SK-N-SH (cell line): Measurements from ENCODE around the gene CARD6. TPM values are rescaled to one million over a fixed set of nuclear protein-coding genes. Genes with fewer than 3 reads are reported as not detected.

ENCODE experiments used
- CTCF ChIA-PET: fragments of 300-600, 350-600 bp; formaldehyde crosslinking; extraction: SDS; loops from one replicate; lab custom pipeline; 2021; lab: Yijun Ruan, JAX
- POLR2A ChIA-PET: fragments of 350-600 bp; sonication (Branson Sonifier 250); formaldehyde crosslinking; extraction: SDS; loops from one replicate; lab custom pipeline; 2020; ENCODE audit warnings: antibody characterized with exemption, inconsistent platforms; lab: Yijun Ruan, JAX
- DNase-seq: peaks from one replicate; pipeline ENCODE4 v3.0.0; 2012
- H2AFZ ChIP-seq: fragments of 200-600 bp; sonication (generic); 2 replicates; pipeline ENCODE4 v1.8.1; 2016; ENCODE audit warnings: antibody characterized with exemption, mild to moderate bottlenecking, low read depth
- H3F3A ChIP-seq: fragments of 200-600 bp; sonication (generic); replicated peaks from 2 replicates; pipeline ENCODE3; 2016; ENCODE audit warnings: antibody characterized with exemption, mild to moderate bottlenecking; ENCODE audit not compliant: insufficient read depth
- H3K27ac ChIP-seq, 2 experiments: fragments of 200-500 bp in 1 of 2; fragments of 200-600 bp in 1 of 2; sonication (Bioruptor generic) in 1 of 2; sonication (generic), shearing (Covaris generic) in 1 of 2; 2 replicates each; pipeline versions ENCODE4 v1.5.1 to v1.6.1; 2014 to 2016; ENCODE audit warnings: low read depth in 2 of 2, inconsistent platforms in 1 of 2, low read length in 1 of 2, mild to moderate bottlenecking in 1 of 2, mixed read lengths in 1 of 2
- H3K27me3 ChIP-seq: fragments of 200-600 bp; sonication (generic), shearing (Covaris generic); 2 replicates; pipeline ENCODE4 v1.6.1; 2016; ENCODE audit warnings: mixed run types; ENCODE audit not compliant: insufficient read depth
- H3K36me3 ChIP-seq, 2 experiments: fragments of 200-500 bp in 1 of 2; fragments of 200-600 bp in 1 of 2; sonication (Bioruptor generic) in 1 of 2; sonication (generic) in 1 of 2; replicated peaks in 1 of 2; 2 replicates each; pipeline versions ENCODE3 to v1.5.1; 2014 to 2016; ENCODE audit warnings: low read length in 1 of 2, mild to moderate bottlenecking in 1 of 2; ENCODE audit not compliant: insufficient read depth in 2 of 2, control insufficient read depth in 1 of 2
- H3K4me1 ChIP-seq, 2 experiments: fragments of 200-500 bp in 1 of 2; fragments of 200-600 bp in 1 of 2; sonication (Bioruptor generic) in 1 of 2; sonication (generic), shearing (Covaris generic) in 1 of 2; 2 replicates each; pipeline versions ENCODE4 v1.5.1 to v1.6.1; 2014 to 2016; ENCODE audit warnings: low read depth in 1 of 2, low read length in 1 of 2, mixed run types in 1 of 2; ENCODE audit not compliant: insufficient read depth in 2 of 2, control insufficient read depth in 1 of 2
- H3K4me2 ChIP-seq: fragments of 200-600 bp; sonication (generic), shearing (Covaris generic); 2 replicates; pipeline ENCODE4 v1.6.1; 2017; ENCODE audit warnings: mixed run types
- H3K4me3 ChIP-seq, 2 experiments: fragments of 200-500 bp in 1 of 2; fragments of 200-600 bp in 1 of 2; sonication (Bioruptor generic) in 1 of 2; sonication (generic), shearing (Covaris generic) in 1 of 2; 2 replicates each; pipeline versions ENCODE4 v1.5.1 to v1.8.1; 2014 to 2016; ENCODE audit warnings: low read depth in 2 of 2, inconsistent platforms in 1 of 2, low read length in 1 of 2, mild to moderate bottlenecking in 1 of 2, mixed read lengths in 1 of 2, moderate library complexity in 1 of 2
- H3K79me2 ChIP-seq: fragments of 200-600 bp; sonication (generic); 2 replicates; pipeline ENCODE4 v1.8.1; 2017; ENCODE audit warnings: mild to moderate bottlenecking; ENCODE audit not compliant: insufficient read depth
- H3K9ac ChIP-seq: fragments of 200-600 bp; sonication (generic); 2 replicates; pipeline ENCODE4 v1.6.1; 2017; ENCODE audit warnings: mixed run types
- H3K9me2 ChIP-seq: fragments of 200-600 bp; sonication (generic); 2 replicates; pipeline ENCODE4 v1.6.1; 2017; ENCODE audit warnings: mixed run types
- H3K9me3 ChIP-seq: fragments of 200-600 bp; sonication (generic); 2 replicates; pipeline ENCODE4 v1.6.1; 2017; ENCODE audit warnings: mixed run types, mild to moderate bottlenecking, moderate library complexity
- H4K20me1 ChIP-seq: fragments of 200-600 bp; sonication (generic); 2 replicates; pipeline ENCODE4 v1.6.1; 2017; ENCODE audit warnings: mild to moderate bottlenecking, mixed run types; ENCODE audit not compliant: insufficient read depth
- JUND ChIP-seq: IDR thresholded peaks from 2 replicates; pipeline ENCODE4 v1.4.0; 2012
- NFIC ChIP-seq: IDR thresholded peaks from 2 replicates; pipeline ENCODE4 v1.4.0; 2012; ENCODE audit warnings: borderline replicate concordance
- RXRA ChIP-seq: IDR thresholded peaks from 2 replicates; pipeline ENCODE4 v1.4.0; 2012; ENCODE audit warnings: low read depth, mild to moderate bottlenecking, borderline replicate concordance
- SMC3 ChIP-seq: IDR thresholded peaks from 2 replicates; pipeline ENCODE4 v1.6.1; 2012; ENCODE audit warnings: low read depth, low read length, improper control_type of control experiment
- WGBS: methylation state at CpG from one replicate; pipeline ENCODE4 v1.1.6; 2017; ENCODE audit warnings: low lambda C conversion rate; 5-methylcytosine and 5-hydroxymethylcytosine counted together
- polyA plus RNA-seq, 3 experiments: library from polyadenylated mRNA; depleted of rRNA; stranded (reverse); fragments of >200 nt; gene quantifications; 2 replicates each; pipeline ENCODE4 v1.2.3, GENCODE V29; 2012
- TF ChIP-seq, protein P1 (sequence below): fragments of 150-350 bp; IDR thresholded peaks from 2 replicates; pipeline ENCODE4 v1.6.1; 2016; ENCODE audit warnings: mild to moderate bottlenecking, low read depth, low read length
- TF ChIP-seq, protein P2 (sequence below): IDR thresholded peaks from 2 replicates; pipeline ENCODE4 v1.6.1; 2012; ENCODE audit warnings: mild to moderate bottlenecking, low read depth, low read length, moderate library complexity
- TF ChIP-seq, protein P3 (sequence below): fragments of 200-600 bp; sonication (generic); IDR thresholded peaks from 2 replicates; pipeline ENCODE4 v1.6.1; 2017; ENCODE audit warnings: antibody characterized with exemption, mild to moderate bottlenecking, moderate library complexity

The CARD6 gene, protein sequence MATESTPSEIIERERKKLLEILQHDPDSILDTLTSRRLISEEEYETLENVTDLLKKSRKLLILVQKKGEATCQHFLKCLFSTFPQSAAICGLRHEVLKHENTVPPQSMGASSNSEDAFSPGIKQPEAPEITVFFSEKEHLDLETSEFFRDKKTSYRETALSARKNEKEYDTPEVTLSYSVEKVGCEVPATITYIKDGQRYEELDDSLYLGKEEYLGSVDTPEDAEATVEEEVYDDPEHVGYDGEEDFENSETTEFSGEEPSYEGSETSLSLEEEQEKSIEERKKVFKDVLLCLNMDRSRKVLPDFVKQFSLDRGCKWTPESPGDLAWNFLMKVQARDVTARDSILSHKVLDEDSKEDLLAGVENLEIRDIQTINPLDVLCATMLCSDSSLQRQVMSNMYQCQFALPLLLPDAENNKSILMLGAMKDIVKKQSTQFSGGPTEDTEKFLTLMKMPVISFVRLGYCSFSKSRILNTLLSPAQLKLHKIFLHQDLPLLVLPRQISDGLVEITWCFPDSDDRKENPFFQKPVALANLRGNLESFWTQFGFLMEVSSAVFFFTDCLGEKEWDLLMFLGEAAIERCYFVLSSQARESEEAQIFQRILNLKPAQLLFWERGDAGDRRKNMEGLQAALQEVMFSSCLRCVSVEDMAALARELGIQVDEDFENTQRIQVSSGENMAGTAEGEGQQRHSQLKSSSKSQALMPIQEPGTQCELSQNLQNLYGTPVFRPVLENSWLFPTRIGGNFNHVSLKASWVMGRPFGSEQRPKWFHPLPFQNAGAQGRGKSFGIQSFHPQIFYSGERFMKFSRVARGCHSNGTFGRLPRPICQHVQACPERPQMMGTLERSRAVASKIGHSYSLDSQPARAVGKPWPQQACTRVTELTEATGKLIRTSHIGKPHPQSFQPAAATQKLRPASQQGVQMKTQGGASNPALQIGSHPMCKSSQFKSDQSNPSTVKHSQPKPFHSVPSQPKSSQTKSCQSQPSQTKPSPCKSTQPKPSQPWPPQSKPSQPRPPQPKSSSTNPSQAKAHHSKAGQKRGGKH
- polyA plus RNA-seq (2012; rRNA removed): 0.03 TPM in 2 replicates
- 0.04 and 0.05 TPM in 2 replicates for polyA plus RNA-seq (2012; cell fraction: cytosol; rRNA removed)
- 0.04 TPM in 2 replicates for polyA plus RNA-seq (2012; cell fraction: nucleus; rRNA removed)

DNA sequence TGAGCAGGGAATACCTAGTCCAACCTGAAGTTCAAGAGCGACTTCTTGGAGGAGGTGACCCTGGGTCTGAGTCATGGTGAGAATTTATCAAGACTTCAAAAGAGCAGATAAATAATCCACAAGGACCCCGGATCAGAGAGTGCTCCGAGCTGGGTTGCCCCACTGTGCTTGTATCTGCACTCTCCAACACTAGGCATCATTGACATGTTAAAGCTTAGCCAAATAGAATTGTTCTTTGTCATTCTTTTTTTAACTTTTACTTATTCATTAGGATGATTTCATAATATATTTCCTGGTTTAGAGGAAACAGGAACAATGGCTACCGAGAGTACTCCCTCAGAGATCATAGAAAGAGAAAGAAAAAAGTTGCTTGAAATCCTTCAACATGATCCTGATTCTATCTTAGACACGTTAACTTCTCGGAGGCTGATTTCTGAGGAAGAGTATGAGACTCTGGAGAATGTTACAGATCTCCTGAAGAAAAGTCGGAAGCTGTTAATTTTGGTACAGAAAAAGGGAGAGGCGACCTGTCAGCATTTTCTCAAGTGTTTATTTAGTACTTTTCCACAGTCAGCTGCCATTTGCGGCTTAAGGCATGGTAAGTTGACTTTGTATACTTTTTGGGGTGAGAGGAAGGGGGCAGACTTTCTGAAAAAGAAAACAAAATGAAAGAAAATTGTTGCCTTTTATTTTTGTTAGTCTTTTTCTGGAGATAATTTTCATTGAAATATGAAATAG, at the start of gene CARD6:
TSS of gene CARD6 (plus strand) at position 300 of the 738 bp plus-strand sequence. CDS start at position 316, 16 bp downstream.
- Histone ChIP-seq H3K4me3 (no peak within 1 kb of the TSS), H3K27me3 (no peaks in the 10 kb centered on the region), H3F3A (peaks cover 3% of the 10 kb centered on the region), H3K9ac (no peak within 1 kb of the TSS), H2AFZ (peak within 1 kb of the TSS; percentile 62), H3K79me2 (no peaks in the 10 kb centered on the region), H3K9me2 (no peaks in the 10 kb centered on the region), H3K9me3 (no peaks in the 10 kb centered on the region), H4K20me1 (no peaks in the 10 kb centered on the region), H3K27ac (no peak within 1 kb of the TSS), H3K4me2 (no peak within 1 kb of the TSS), H3K36me3 (no peaks in the 10 kb centered on the region), H3K4me1 (peaks cover 0 to 2% of the 10 kb centered on the region in 2 experiments; a peak in 2 of 4 replicates)
- TF ChIP-seq RXRA (no peak), NFIC (no peak), SMC3 (no peak), JUND (no peak)
- TF ChIP-seq, protein P1, sequence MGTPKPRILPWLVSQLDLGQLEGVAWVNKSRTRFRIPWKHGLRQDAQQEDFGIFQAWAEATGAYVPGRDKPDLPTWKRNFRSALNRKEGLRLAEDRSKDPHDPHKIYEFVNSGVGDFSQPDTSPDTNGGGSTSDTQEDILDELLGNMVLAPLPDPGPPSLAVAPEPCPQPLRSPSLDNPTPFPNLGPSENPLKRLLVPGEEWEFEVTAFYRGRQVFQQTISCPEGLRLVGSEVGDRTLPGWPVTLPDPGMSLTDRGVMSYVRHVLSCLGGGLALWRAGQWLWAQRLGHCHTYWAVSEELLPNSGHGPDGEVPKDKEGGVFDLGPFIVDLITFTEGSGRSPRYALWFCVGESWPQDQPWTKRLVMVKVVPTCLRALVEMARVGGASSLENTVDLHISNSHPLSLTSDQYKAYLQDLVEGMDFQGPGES: no peak
- TF ChIP-seq, protein P2, sequence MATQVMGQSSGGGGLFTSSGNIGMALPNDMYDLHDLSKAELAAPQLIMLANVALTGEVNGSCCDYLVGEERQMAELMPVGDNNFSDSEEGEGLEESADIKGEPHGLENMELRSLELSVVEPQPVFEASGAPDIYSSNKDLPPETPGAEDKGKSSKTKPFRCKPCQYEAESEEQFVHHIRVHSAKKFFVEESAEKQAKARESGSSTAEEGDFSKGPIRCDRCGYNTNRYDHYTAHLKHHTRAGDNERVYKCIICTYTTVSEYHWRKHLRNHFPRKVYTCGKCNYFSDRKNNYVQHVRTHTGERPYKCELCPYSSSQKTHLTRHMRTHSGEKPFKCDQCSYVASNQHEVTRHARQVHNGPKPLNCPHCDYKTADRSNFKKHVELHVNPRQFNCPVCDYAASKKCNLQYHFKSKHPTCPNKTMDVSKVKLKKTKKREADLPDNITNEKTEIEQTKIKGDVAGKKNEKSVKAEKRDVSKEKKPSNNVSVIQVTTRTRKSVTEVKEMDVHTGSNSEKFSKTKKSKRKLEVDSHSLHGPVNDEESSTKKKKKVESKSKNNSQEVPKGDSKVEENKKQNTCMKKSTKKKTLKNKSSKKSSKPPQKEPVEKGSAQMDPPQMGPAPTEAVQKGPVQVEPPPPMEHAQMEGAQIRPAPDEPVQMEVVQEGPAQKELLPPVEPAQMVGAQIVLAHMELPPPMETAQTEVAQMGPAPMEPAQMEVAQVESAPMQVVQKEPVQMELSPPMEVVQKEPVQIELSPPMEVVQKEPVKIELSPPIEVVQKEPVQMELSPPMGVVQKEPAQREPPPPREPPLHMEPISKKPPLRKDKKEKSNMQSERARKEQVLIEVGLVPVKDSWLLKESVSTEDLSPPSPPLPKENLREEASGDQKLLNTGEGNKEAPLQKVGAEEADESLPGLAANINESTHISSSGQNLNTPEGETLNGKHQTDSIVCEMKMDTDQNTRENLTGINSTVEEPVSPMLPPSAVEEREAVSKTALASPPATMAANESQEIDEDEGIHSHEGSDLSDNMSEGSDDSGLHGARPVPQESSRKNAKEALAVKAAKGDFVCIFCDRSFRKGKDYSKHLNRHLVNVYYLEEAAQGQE: no peak
- TF ChIP-seq, protein P3, sequence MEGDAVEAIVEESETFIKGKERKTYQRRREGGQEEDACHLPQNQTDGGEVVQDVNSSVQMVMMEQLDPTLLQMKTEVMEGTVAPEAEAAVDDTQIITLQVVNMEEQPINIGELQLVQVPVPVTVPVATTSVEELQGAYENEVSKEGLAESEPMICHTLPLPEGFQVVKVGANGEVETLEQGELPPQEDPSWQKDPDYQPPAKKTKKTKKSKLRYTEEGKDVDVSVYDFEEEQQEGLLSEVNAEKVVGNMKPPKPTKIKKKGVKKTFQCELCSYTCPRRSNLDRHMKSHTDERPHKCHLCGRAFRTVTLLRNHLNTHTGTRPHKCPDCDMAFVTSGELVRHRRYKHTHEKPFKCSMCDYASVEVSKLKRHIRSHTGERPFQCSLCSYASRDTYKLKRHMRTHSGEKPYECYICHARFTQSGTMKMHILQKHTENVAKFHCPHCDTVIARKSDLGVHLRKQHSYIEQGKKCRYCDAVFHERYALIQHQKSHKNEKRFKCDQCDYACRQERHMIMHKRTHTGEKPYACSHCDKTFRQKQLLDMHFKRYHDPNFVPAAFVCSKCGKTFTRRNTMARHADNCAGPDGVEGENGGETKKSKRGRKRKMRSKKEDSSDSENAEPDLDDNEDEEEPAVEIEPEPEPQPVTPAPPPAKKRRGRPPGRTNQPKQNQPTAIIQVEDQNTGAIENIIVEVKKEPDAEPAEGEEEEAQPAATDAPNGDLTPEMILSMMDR: no peak
- ChIA-PET POLR2A (no interaction called here), CTCF (interaction anchor here (1.8 kb wide), 1 partner anchor 38 kb away, joined by 7 read pairs; no protein-coding TSS in a partner anchor)
- 74% methylated on average over 9 of the region's 9 CpGs for WGBS
- no peak for DNase-seq
